Liver (tissue), 9 donors: ENCODE results near the gene SERPINI1. TPM values are rescaled to one million over a fixed set of nuclear protein-coding genes. Genes with fewer than 3 reads are reported as not detected.
A peak's percentile ranks its signal among the peaks of the same experiment; 100 is the strongest.

ENCODE experiments used
- DNase-seq: peaks from one replicate; pipeline ENCODE4 v3.0.0-alpha.2; 2017; ENCODE audit warnings: low spot score
- H3K27ac ChIP-seq, 2 donors: one replicate each; pipeline ENCODE4 v1.7.0; 2013; ENCODE audit warnings: inconsistent platforms in 2 of 2, low read length in 2 of 2, control low read depth in 1 of 2, low read depth in 1 of 2, mild to moderate bottlenecking in 1 of 2
- H3K27me3 ChIP-seq, 4 donors: one replicate each; pipeline versions ENCODE4 v1.6.1 to v1.7.0; 2013; ENCODE audit warnings: low read length in 3 of 4, inconsistent platforms in 1 of 4, mild to moderate bottlenecking in 1 of 4, moderate library complexity in 1 of 4; ENCODE audit not compliant: control insufficient read depth in 4 of 4, insufficient read depth in 4 of 4
- H3K36me3 ChIP-seq, 4 donors: one replicate each; pipeline versions ENCODE4 v1.6.1 to v1.7.0; 2013; ENCODE audit warnings: low read length in 3 of 4, mild to moderate bottlenecking in 3 of 4, low read depth in 1 of 4, moderate library complexity in 1 of 4; ENCODE audit not compliant: control insufficient read depth in 4 of 4, insufficient read depth in 3 of 4
- H3K4me1 ChIP-seq, 4 donors: one replicate each; pipeline versions ENCODE4 v1.6.1 to v1.7.0; 2013; ENCODE audit warnings: low read length in 3 of 4, mild to moderate bottlenecking in 3 of 4, moderate library complexity in 1 of 4; ENCODE audit not compliant: control insufficient read depth in 4 of 4, insufficient read depth in 4 of 4
- H3K4me3 ChIP-seq, 3 donors: one replicate each; pipeline versions ENCODE4 v1.6.1 to v1.7.0; 2013; ENCODE audit warnings: low read length in 3 of 3, control low read depth in 1 of 3, low read depth in 1 of 3, mild to moderate bottlenecking in 1 of 3
- H3K9ac ChIP-seq, 2 donors: one replicate each; pipeline ENCODE4 v1.7.0; 2013; ENCODE audit warnings: low read length in 2 of 2, mild to moderate bottlenecking in 2 of 2, moderate library complexity in 2 of 2, control low read depth in 1 of 2, low read depth in 1 of 2
- H3K9me3 ChIP-seq, 4 donors: one replicate each; pipeline versions ENCODE4 v1.6.1 to v1.7.0; 2013; ENCODE audit warnings: low read length in 3 of 4; ENCODE audit not compliant: control insufficient read depth in 4 of 4
- CTCF ChIP-seq: fragments of 150-350 bp; IDR thresholded peaks from 2 replicates; pipeline ENCODE4 v1.5.1; 2017; ENCODE audit warnings: improper control_type of control experiment, low read depth, low read length; ENCODE audit not compliant: missing input control
- EGR1 ChIP-seq, 2 donors: IDR thresholded peaks; 2 replicates each; pipeline ENCODE4 v1.6.1; 2016 to 2018; ENCODE audit warnings: antibody characterized with exemption in 2 of 2, low read depth in 2 of 2
- FOXA1 ChIP-seq: IDR thresholded peaks from 2 replicates; pipeline ENCODE4 v1.6.1; 2016; ENCODE audit warnings: antibody characterized with exemption
- FOXA2 ChIP-seq: IDR thresholded peaks from 2 replicates; pipeline ENCODE4 v1.6.1; 2016; ENCODE audit warnings: antibody characterized with exemption
- HNF4A ChIP-seq, 2 donors: conservative IDR thresholded peaks; 2 replicates each; pipeline ENCODE4 v1.6.1; 2016; ENCODE audit warnings: antibody characterized with exemption in 2 of 2, mild to moderate bottlenecking in 2 of 2
- HNF4G ChIP-seq: IDR thresholded peaks from 2 replicates; pipeline ENCODE4 v1.6.1; 2016; ENCODE audit warnings: antibody characterized with exemption
- JUND ChIP-seq, 2 donors: IDR thresholded peaks; 2 replicates each; pipeline ENCODE4 v1.6.1; 2016; ENCODE audit warnings: antibody characterized with exemption in 2 of 2
- NR2F2 ChIP-seq: IDR thresholded peaks from 2 replicates; pipeline ENCODE4 v1.6.1; 2016; ENCODE audit warnings: antibody characterized with exemption
- RAD21 ChIP-seq, 2 donors: IDR thresholded peaks; 2 replicates each; pipeline ENCODE4 v1.6.1; 2016; ENCODE audit warnings: antibody characterized with exemption in 2 of 2, mild to moderate bottlenecking in 2 of 2
- REST ChIP-seq: IDR thresholded peaks from 2 replicates; pipeline ENCODE4 v1.6.1; 2016; ENCODE audit warnings: antibody characterized with exemption, mild to moderate bottlenecking
- RXRA ChIP-seq, 2 donors: IDR thresholded peaks; 2 replicates each; pipeline ENCODE4 v1.6.1; 2017 to 2018; ENCODE audit warnings: antibody characterized with exemption in 2 of 2, mild to moderate bottlenecking in 1 of 2
- SP1 ChIP-seq: IDR thresholded peaks from 2 replicates; pipeline ENCODE4 v1.6.1; 2018; ENCODE audit warnings: antibody characterized with exemption, mild to moderate bottlenecking
- TAF1 ChIP-seq: conservative IDR thresholded peaks from 2 replicates; pipeline ENCODE4 v1.6.1; 2016; ENCODE audit warnings: antibody characterized with exemption, mild to moderate bottlenecking
- YY1 ChIP-seq: IDR thresholded peaks from 2 replicates; pipeline ENCODE4 v1.6.1; 2016; ENCODE audit warnings: antibody characterized with exemption, mild to moderate bottlenecking
- ZBTB33 ChIP-seq: IDR thresholded peaks from 2 replicates; pipeline ENCODE4 v1.6.1; 2016; ENCODE audit warnings: antibody characterized with exemption
- WGBS: extraction: QIAGEN DNeasy Blood & Tissue Kit; methylation state at CpG from one replicate; pipeline ENCODE4 v1.1.7; 2013; 5-methylcytosine and 5-hydroxymethylcytosine counted together
- polyA plus RNA-seq, 2 donors: library from polyadenylated mRNA; stranded (reverse) in 1 of 2; unstranded in 1 of 2; fragments of 200-250 nt in 1 of 2; fragments of >200 nt in 1 of 2; fragmentation: Nextera tagmentation in 1 of 2; extraction: Ambion mirVana in 1 of 2; gene quantifications; one replicate each; pipeline versions ENCODE4 v1.2.1 to v1.2.3, GENCODE V29; 2013 to 2015
- total RNA-seq, 2 donors: library from RNA; depleted of rRNA; stranded (reverse); fragments of >200 nt; gene quantifications; one replicate each; pipeline ENCODE4 v1.2.3, GENCODE V29; 2014
- TF ChIP-seq, protein P1 (sequence below): IDR thresholded peaks from 2 replicates; pipeline ENCODE4 v1.6.1; 2016; ENCODE audit warnings: antibody characterized with exemption
- TF ChIP-seq, protein P2 (sequence below): IDR thresholded peaks from 2 replicates; pipeline ENCODE4 v1.6.1; 2016; ENCODE audit warnings: antibody characterized with exemption
- donor health status: healthy.
- donor health status: healthy.
- donor health status: healthy.
- donor health status: healthy.
- donor health status: healthy.

SERPINI1 gene
- total and polyA plus RNA-seq, 4 donors = 0.90 to 23.6 (median 1.9) TPM

GRCh38 chr3:167864552-167864874 lies 129.0 kb downstream of the SERPINI1 start:
- H3K4me1 ChIP-seq = peaks cover 0 to 8% (median 4%) of the 10 kb centered on the region in 4 donors
- TF ChIP-seq ZBTB33 (no peak), RXRA (IDR thresholded peaks at IDR 0.05) (peak in 1 of 2 donors; percentile 51)
- no peaks in the 10 kb centered on the region for H3K27me3 ChIP-seq
- H3K9me3 ChIP-seq = no peaks in the 10 kb centered on the region
- no peak overlapping the region for H3K27ac ChIP-seq
- 89% methylated on average over 1 of the region's 1 CpG for WGBS
- no peaks in the 10 kb centered on the region for H3K36me3 ChIP-seq
- H3K4me3 ChIP-seq = no peak overlapping the region
- DNase-seq = no peak
- no peak overlapping the region for H3K9ac ChIP-seq

GRCh38 chr3:167866331-167866730 lies 130.8 kb downstream of the SERPINI1 start:
- no peak overlapping the region for H3K9ac ChIP-seq
- H3K9me3 ChIP-seq = no peaks in the 10 kb centered on the region
- no peak overlapping the region for H3K4me3 ChIP-seq
- 93% methylated on average over 1 of the region's 1 CpG for WGBS
- no peaks in the 10 kb centered on the region for H3K36me3 ChIP-seq
- TF ChIP-seq ZBTB33 (no peak), RAD21 (IDR thresholded peaks at IDR 0.05) (no peak), RXRA (IDR thresholded peaks at IDR 0.05) (no peak), HNF4G (no peak), SP1 (no peak), JUND (IDR thresholded peaks at IDR 0.05) (no peak), CTCF (no peak), HNF4A (conservative IDR thresholded peaks at IDR 0.05) (no peak), FOXA1 (no peak), YY1 (no peak), EGR1 (IDR thresholded peaks at IDR 0.05; ENCODE audit: low read depth in 2 of 2) (no peak), REST (no peak), NR2F2 (no peak), FOXA2 (no peak), TAF1 (no peak)
- TF ChIP-seq, protein P1, sequence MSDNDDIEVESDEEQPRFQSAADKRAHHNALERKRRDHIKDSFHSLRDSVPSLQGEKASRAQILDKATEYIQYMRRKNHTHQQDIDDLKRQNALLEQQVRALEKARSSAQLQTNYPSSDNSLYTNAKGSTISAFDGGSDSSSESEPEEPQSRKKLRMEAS = no peak
- TF ChIP-seq, protein P2, sequence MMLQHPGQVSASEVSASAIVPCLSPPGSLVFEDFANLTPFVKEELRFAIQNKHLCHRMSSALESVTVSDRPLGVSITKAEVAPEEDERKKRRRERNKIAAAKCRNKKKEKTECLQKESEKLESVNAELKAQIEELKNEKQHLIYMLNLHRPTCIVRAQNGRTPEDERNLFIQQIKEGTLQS = no peak
- no peaks in the 10 kb centered on the region for H3K27me3 ChIP-seq
- no peak for DNase-seq
- H3K4me1 ChIP-seq = peaks cover 0 to 8% (median 4%) of the 10 kb centered on the region in 4 donors
- no peak overlapping the region for H3K27ac ChIP-seq
